Mesenchymal stem cell (in vitro differentiated cells and primary cell): ENCODE results near the gene ATXN7.

Source experiments
- DNase-seq: peaks from one replicate; pipeline ENCODE4 v3.0.0-alpha.2; 2013
- H2AFZ ChIP-seq: one replicate; pipeline ENCODE4 v1.6.1; 2013; ENCODE audit warnings: low read depth, mild to moderate bottlenecking, control low read depth, inconsistent platforms, low read length, moderate library complexity
- H2AK5ac ChIP-seq: 2 replicates; pipeline ENCODE4 v1.6.1; 2013; ENCODE audit warnings: low read length, moderate library complexity, mild to moderate bottlenecking, inconsistent platforms; ENCODE audit not compliant: severe bottlenecking
- H2BK120ac ChIP-seq: one replicate; pipeline ENCODE4 v1.6.1; 2013; ENCODE audit warnings: low read depth, mild to moderate bottlenecking, inconsistent platforms, low read length, moderate library complexity
- H2BK12ac ChIP-seq, 2 experiments: one replicate each; pipeline ENCODE4 v1.6.1; 2013; ENCODE audit warnings: inconsistent platforms in 2 of 2, low read length in 2 of 2, mild to moderate bottlenecking in 2 of 2, moderate library complexity in 2 of 2, control low read depth in 1 of 2
- H2BK15ac ChIP-seq: one replicate; pipeline ENCODE4 v1.6.1; 2013; ENCODE audit warnings: mild to moderate bottlenecking, low read depth, inconsistent platforms; ENCODE audit not compliant: poor library complexity, severe bottlenecking
- H2BK5ac ChIP-seq: 2 replicates; pipeline ENCODE4 v1.6.1; 2013; ENCODE audit warnings: low read depth, mild to moderate bottlenecking, low read length, control low read depth, inconsistent platforms; ENCODE audit not compliant: poor library complexity, severe bottlenecking
- H3K14ac ChIP-seq, 2 experiments: one replicate each; pipeline ENCODE4 v1.6.1; 2013; ENCODE audit warnings: inconsistent platforms in 2 of 2, low read length in 2 of 2, control low read depth in 1 of 2, mild to moderate bottlenecking in 1 of 2, moderate library complexity in 1 of 2
- H3K18ac ChIP-seq, 2 experiments: one replicate each; pipeline ENCODE4 v1.6.1; 2013; ENCODE audit warnings: inconsistent platforms in 2 of 2, low read length in 2 of 2, control low read depth in 1 of 2, low read depth in 1 of 2, mild to moderate bottlenecking in 1 of 2
- H3K23ac ChIP-seq, 2 experiments: one replicate each; pipeline ENCODE4 v1.6.1; 2013; ENCODE audit warnings: inconsistent platforms in 2 of 2, low read length in 2 of 2, mild to moderate bottlenecking in 2 of 2, moderate library complexity in 2 of 2, control low read depth in 1 of 2
- H3K27ac ChIP-seq: 2 replicates; pipeline ENCODE4 v1.5.1; 2013; ENCODE audit warnings: mild to moderate bottlenecking, moderate library complexity, low read length, control low read depth, inconsistent platforms; ENCODE audit not compliant: poor library complexity, severe bottlenecking
- H3K27me3 ChIP-seq, 2 experiments: 2 replicates each; pipeline versions ENCODE4 v1.6.1 to v1.7.0; 2013; ENCODE audit warnings: low read length in 2 of 2, mild to moderate bottlenecking in 2 of 2, moderate library complexity in 2 of 2, control low read depth in 1 of 2, inconsistent platforms in 1 of 2; ENCODE audit not compliant: control insufficient read depth in 1 of 2, insufficient read depth in 1 of 2
- H3K36me3 ChIP-seq, 2 experiments: 2 replicates each; pipeline versions ENCODE4 v1.6.1 to v1.7.0; 2013; ENCODE audit warnings: low read length in 2 of 2, control low read depth in 1 of 2, inconsistent platforms in 1 of 2, low read depth in 1 of 2, mild to moderate bottlenecking in 1 of 2; ENCODE audit not compliant: insufficient read depth in 2 of 2, control insufficient read depth in 1 of 2
- H3K4ac ChIP-seq, 2 experiments: one replicate each; pipeline ENCODE4 v1.6.1; 2013; ENCODE audit warnings: inconsistent platforms in 2 of 2, low read length in 2 of 2, mild to moderate bottlenecking in 2 of 2, moderate library complexity in 2 of 2, control low read depth in 1 of 2, low read depth in 1 of 2
- H3K4me1 ChIP-seq: 2 replicates; pipeline ENCODE4 v1.6.1; 2013; ENCODE audit warnings: low read depth, low read length, control low read depth; ENCODE audit not compliant: control insufficient read depth, insufficient read depth
- H3K4me2 ChIP-seq: 2 replicates; pipeline ENCODE4 v1.6.1; 2013; ENCODE audit warnings: low read length, mild to moderate bottlenecking, inconsistent platforms; ENCODE audit not compliant: poor library complexity, severe bottlenecking
- H3K4me3 ChIP-seq, 2 experiments: 2 replicates each; pipeline versions ENCODE4 v1.5.1 to v1.7.0; 2013; ENCODE audit warnings: low read length in 2 of 2, mild to moderate bottlenecking in 2 of 2, control low read depth in 1 of 2, low read depth in 1 of 2; ENCODE audit not compliant: insufficient read depth in 1 of 2
- H3K79me1 ChIP-seq: replicated peaks from 2 replicates; pipeline ENCODE4 v1.6.1; 2013; ENCODE audit warnings: mild to moderate bottlenecking, control low read depth, low read length, inconsistent platforms; ENCODE audit not compliant: poor library complexity, severe bottlenecking
- H3K9ac ChIP-seq: 2 replicates; pipeline ENCODE4 v1.7.0; 2013; ENCODE audit warnings: mild to moderate bottlenecking, low read length, moderate library complexity
- H3K9me3 ChIP-seq: 2 replicates; pipeline ENCODE4 v1.7.0; 2013; ENCODE audit warnings: mild to moderate bottlenecking, low read length; ENCODE audit not compliant: control insufficient read depth
- H4K8ac ChIP-seq: one replicate; pipeline ENCODE4 v1.6.1; 2013; ENCODE audit warnings: inconsistent platforms, mild to moderate bottlenecking, low read length, moderate library complexity
- H4K91ac ChIP-seq: one replicate; pipeline ENCODE4 v1.6.1; 2013; ENCODE audit warnings: mild to moderate bottlenecking, low read length, inconsistent platforms
- WGBS: methylation state at CpG from one replicate; pipeline ENCODE4 v1.1.7; 2013; ENCODE audit warnings: mixed read lengths; 5-methylcytosine and 5-hydroxymethylcytosine counted together

The ATXN7 gene

GRCh38 chr3:64011685-64012084 lies 148.0 kb downstream of the ATXN7 start:
- H4K91ac ChIP-seq: no peak overlapping the region
- H2BK15ac ChIP-seq: no peak overlapping the region
- H3K14ac ChIP-seq: no peak overlapping the region
- no peaks in the 10 kb centered on the region for H3K27me3 ChIP-seq
- no peak overlapping the region for H3K4ac ChIP-seq
- peak overlapping the region; percentile 7 for H4K8ac ChIP-seq
- peaks cover 4% of the 10 kb centered on the region for H3K4me1 ChIP-seq
- no peak overlapping the region for H3K4me3 ChIP-seq
- H3K23ac ChIP-seq: no peak overlapping the region
- no peaks in the 10 kb centered on the region for H3K9me3 ChIP-seq
- H2BK5ac ChIP-seq: no peak overlapping the region
- peak overlapping the region; percentile 60 for H3K9ac ChIP-seq
- peak; percentile 75 for DNase-seq
- H3K4me2 ChIP-seq: no peak overlapping the region
- H3K36me3 ChIP-seq: peaks cover 7 to 98% of the 10 kb centered on the region in 2 experiments
- no peak overlapping the region for H2AFZ ChIP-seq
- H2BK120ac ChIP-seq: no peak overlapping the region
- H3K79me1 ChIP-seq: peaks cover 20% of the 10 kb centered on the region
- H2AK5ac ChIP-seq: no peak overlapping the region
- no peak overlapping the region for H3K18ac ChIP-seq
- 85% methylated on average over 5 of the region's 5 CpGs for WGBS
- H2BK12ac ChIP-seq: no peak overlapping the region
- no peak overlapping the region for H3K27ac ChIP-seq

- Histone ChIP-seq H4K8ac (no peak overlapping the region), H2AK5ac (no peak overlapping the region), H3K79me1 (peaks cover 17% of the 10 kb centered on the region), H3K4ac (no peak overlapping the region), H3K27me3 (no peaks in the 10 kb centered on the region), H3K4me1 (peaks cover 3% of the 10 kb centered on the region), H3K14ac (no peak overlapping the region), H2BK12ac (no peak overlapping the region), H3K23ac (no peak overlapping the region), H4K91ac (no peak overlapping the region), H3K9ac (peak overlapping the region; percentile 21), H2BK120ac (no peak overlapping the region), H3K4me3 (no peak overlapping the region), H3K27ac (no peak overlapping the region), H3K4me2 (no peak overlapping the region), H2BK15ac (no peak overlapping the region), H2AFZ (no peak overlapping the region), H3K36me3 (peaks cover 3 to 97% of the 10 kb centered on the region in 2 experiments), H3K9me3 (no peaks in the 10 kb centered on the region), H3K18ac (no peak overlapping the region), H2BK5ac (no peak overlapping the region)
- 100% methylated on average over 3 of the region's 3 CpGs for WGBS
- DNase-seq: no peak
Observed at GRCh38 chr3:64016941-64017620, 153.4 kb downstream of the ATXN7 start.

GRCh38 chr3:64019271-64019670 lies 155.6 kb downstream of the ATXN7 start:
- Histone ChIP-seq H3K4me1 (peaks cover 7% of the 10 kb centered on the region), H3K27me3 (no peaks in the 10 kb centered on the region), H3K4ac (no peak overlapping the region), H3K4me3 (no peak overlapping the region), H3K36me3 (peaks cover 3 to 76% of the 10 kb centered on the region in 2 experiments), H3K9me3 (no peaks in the 10 kb centered on the region), H3K27ac (no peak overlapping the region), H2BK12ac (no peak overlapping the region), H2BK120ac (no peak overlapping the region), H3K4me2 (no peak overlapping the region), H2BK15ac (no peak overlapping the region), H3K14ac (no peak overlapping the region), H3K9ac (peak overlapping the region; percentile 58), H3K23ac (no peak overlapping the region), H3K18ac (no peak overlapping the region), H4K8ac (no peak overlapping the region), H4K91ac (no peak overlapping the region), H2BK5ac (no peak overlapping the region), H2AK5ac (no peak overlapping the region), H2AFZ (no peak overlapping the region), H3K79me1 (peaks cover 8% of the 10 kb centered on the region)
- DNase-seq: peak; percentile 26
- 100% methylated on average over 2 of the region's 3 CpGs for WGBS

DNA sequence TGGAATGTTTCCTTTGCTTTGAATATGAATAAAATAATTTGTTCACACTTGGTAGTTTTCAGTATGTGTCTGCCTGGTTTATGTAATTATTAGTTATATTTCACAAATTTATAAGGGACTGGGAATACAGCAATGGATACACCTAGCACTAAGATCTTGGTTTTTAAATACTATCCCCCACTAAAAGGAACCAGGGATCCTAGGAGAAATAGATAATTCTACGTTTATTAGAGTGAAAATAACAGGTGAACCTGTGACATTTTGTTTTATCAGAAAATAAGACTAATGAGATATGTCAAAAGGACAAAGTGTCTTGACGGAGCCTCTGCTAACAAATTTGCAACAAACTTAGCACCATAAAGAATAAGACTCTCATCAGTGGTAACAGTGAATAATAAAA lies 156.2 kb downstream of the ATXN7 start:
- no peak for DNase-seq
- Histone ChIP-seq H3K23ac (no peak overlapping the region), H3K27ac (no peak overlapping the region), H2BK5ac (no peak overlapping the region), H3K18ac (no peak overlapping the region), H4K91ac (no peak overlapping the region), H3K9me3 (no peaks in the 10 kb centered on the region), H3K4ac (no peak overlapping the region), H3K4me1 (peaks cover 7% of the 10 kb centered on the region), H2BK120ac (no peak overlapping the region), H3K4me2 (no peak overlapping the region), H3K27me3 (no peaks in the 10 kb centered on the region), H2BK15ac (no peak overlapping the region), H2BK12ac (no peak overlapping the region), H4K8ac (no peak overlapping the region), H2AFZ (no peak overlapping the region), H2AK5ac (no peak overlapping the region), H3K36me3 (peaks cover 0 to 70% of the 10 kb centered on the region in 2 experiments), H3K14ac (no peak overlapping the region), H3K9ac (peak overlapping the region; percentile 58), H3K79me1 (peaks cover 3% of the 10 kb centered on the region), H3K4me3 (no peak overlapping the region)
- WGBS: 100% methylated on average over 1 of the region's 2 CpGs
